Medulla oblongata (tissue), 1 donor: ENCODE measurements around the gene ZDHHC6.
"Not testable (repeated sequence)": the region's sequence is repeated elsewhere in the genome, so short reads cannot be mapped to it uniquely, and the experiment has no call there.

ENCODE experiments used
- DNase-seq: peaks from one replicate; pipeline ENCODE4 v3.0.0-alpha.2; 2015; ENCODE audit errors: extremely low spot score

ZDHHC6 gene

DNA sequence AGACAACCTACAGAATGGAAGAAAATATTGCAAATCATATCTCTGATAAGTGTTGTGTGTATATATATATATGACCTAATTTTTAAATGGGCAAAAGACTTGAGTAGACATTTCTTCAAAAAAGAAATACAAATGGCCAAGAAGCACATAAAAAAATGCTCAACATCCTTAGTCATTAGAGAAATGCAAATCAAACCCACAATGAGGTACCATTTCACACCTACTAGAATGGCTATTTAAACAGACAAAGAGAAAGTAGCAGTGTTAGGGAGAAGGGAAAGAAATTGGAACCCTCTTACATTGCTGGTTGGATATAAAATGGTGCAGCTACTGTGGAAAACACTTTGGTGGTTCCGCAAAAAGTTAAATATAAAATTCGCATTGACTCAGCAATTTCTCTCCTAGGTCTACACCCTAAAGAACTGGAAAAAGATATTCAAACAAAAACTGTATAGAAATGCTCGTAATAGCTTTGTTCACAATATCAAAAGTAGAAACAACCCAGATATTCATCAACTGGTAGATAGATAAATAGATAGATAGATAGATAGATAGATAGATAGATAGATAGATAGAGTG, 56.5 kb downstream of the ZDHHC6 start:
- no peak for DNase-seq

GRCh38 chr10:112389271-112389822, 57.4 kb downstream of the ZDHHC6 start:
- no peak for DNase-seq

GRCh38 chr10:112388548-112388947, 58.2 kb downstream of the ZDHHC6 start:
- no peak for DNase-seq

DNA sequence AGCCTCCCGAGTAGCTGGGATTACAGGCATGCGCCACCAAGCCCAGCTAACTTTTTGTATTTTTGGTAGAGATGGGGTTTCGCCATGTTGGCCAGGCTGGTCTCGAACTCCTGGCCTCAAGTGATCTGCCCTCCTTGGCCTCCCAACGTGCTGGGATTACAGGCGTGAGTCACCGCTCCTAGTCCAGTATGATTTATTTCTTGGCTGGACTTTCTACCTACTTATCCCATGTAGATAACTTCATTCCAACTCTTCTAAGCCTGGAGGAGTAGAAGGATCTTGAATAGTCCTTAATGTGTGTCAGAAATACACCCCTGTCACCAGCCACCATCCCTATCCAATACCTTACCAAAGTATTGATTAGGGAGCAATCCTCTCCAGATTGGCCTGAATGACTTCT, 58.7 kb downstream of the ZDHHC6 start:
- DNase-seq, result not testable (repeated sequence)

- DNase-seq, result no peak
These were observed 61.5 kb downstream of the ZDHHC6 start for GRCh38 chr10:112385201-112385600.

DNA sequence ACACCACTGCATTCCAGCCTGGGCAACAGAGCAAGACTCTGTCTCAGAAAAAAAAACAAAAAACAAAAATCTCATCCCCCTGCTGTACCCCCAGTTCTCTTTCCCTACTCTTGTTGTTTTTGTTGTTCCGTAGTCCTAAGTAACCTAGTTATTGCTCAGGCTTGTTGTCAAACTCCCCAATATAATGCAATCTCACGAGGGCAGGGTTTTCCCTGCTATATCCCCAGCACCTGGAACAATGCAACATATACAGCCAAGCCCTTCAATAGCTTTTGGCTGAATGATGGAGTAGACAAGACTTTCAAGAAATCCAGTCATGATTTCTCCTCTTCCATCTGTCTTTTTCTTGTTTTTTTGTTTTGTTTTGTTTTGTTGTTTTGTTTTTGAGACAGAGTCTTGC, 62.6 kb downstream of the ZDHHC6 start:
- DNase-seq, result no peak

- no peak for DNase-seq
These were observed 63.4 kb downstream of the ZDHHC6 start for GRCh38 chr10:112383325-112383724.

DNA sequence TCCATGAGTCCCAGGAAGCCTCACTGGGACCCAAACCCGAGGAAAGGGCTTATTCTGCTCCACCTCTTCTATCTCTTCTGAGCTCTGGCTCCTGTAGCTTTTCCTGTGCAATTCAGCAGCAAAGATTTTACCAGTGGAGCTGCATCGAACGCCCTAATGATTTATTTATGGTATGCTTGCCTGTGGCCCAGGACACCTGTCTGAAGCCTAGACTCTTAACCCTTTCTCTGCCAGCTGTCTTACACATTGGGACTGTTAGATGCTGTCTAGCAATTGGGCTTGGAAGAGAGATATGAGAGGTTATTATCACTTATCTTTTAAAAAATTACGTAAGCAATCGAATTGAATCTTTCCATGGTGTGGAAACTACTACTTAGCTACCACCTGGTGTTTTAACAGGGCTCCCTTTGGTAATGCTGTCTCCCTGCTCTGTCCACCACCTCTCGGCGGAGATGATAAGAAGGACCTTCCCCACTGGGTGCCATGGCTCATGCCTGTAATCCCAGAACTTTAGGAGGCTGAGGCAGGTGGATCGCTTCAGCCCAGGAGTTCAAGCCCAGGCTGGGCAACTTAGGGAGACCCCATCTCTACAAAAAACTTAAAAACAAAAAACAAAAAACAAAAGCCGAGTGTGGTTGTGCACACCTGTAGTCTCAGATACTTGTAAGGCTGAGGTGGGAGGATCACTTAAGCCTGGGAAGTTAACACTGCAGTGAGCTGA, 64.0 kb downstream of the ZDHHC6 start:
- no peak for DNase-seq
